Mesendoderm (in vitro differentiated cells): ENCODE results near the gene METRNL.

Experiments
- DNase-seq: peaks from one replicate; pipeline ENCODE4 v3.0.0; 2013
- H2AK5ac ChIP-seq: 2 replicates; pipeline ENCODE4 v1.6.1; 2013; ENCODE audit warnings: low read length, inconsistent platforms
- H2BK120ac ChIP-seq: 2 replicates; pipeline ENCODE4 v1.6.1; 2013; ENCODE audit warnings: low read depth, mild to moderate bottlenecking, low read length, moderate library complexity, mixed read lengths
- H2BK15ac ChIP-seq: replicated peaks from 2 replicates; pipeline ENCODE4 v1.6.1; 2013; ENCODE audit warnings: low read depth, mild to moderate bottlenecking, moderate library complexity
- H2BK5ac ChIP-seq: 2 replicates; pipeline ENCODE4 v1.6.1; 2013; ENCODE audit warnings: low read length, inconsistent platforms
- H3K18ac ChIP-seq: 2 replicates; pipeline ENCODE4 v1.6.1; 2013; ENCODE audit warnings: mild to moderate bottlenecking, low read length, mixed read lengths
- H3K23ac ChIP-seq: one replicate; pipeline ENCODE4 v1.6.1; 2013; ENCODE audit warnings: low read length
- H3K27ac ChIP-seq: 2 replicates; pipeline ENCODE4 v1.5.1; 2013; ENCODE audit warnings: low read depth, mild to moderate bottlenecking, inconsistent platforms, low read length, moderate library complexity
- H3K27me3 ChIP-seq: 2 replicates; pipeline ENCODE4 v1.6.1; 2013; ENCODE audit warnings: low read length, control low read depth, mild to moderate bottlenecking, inconsistent platforms; ENCODE audit not compliant: insufficient read depth, poor library complexity
- H3K36me3 ChIP-seq: 2 replicates; pipeline ENCODE4 v1.6.1; 2013; ENCODE audit warnings: low read length, inconsistent platforms; ENCODE audit not compliant: control insufficient read depth, insufficient read depth
- H3K4ac ChIP-seq: one replicate; pipeline ENCODE4 v1.6.1; 2013; ENCODE audit warnings: low read depth, mild to moderate bottlenecking, low read length, moderate library complexity
- H3K4me1 ChIP-seq: 2 replicates; pipeline ENCODE4 v1.6.1; 2013; ENCODE audit warnings: low read depth, low read length, inconsistent platforms; ENCODE audit not compliant: control insufficient read depth
- H3K4me2 ChIP-seq: 2 replicates; pipeline ENCODE4 v1.6.1; 2013; ENCODE audit warnings: low read length
- H3K4me3 ChIP-seq: 2 replicates; pipeline ENCODE4 v1.5.1; 2013; ENCODE audit warnings: mild to moderate bottlenecking, low read length
- H3K56ac ChIP-seq: one replicate; pipeline ENCODE4 v1.6.1; 2013; ENCODE audit warnings: low read length
- H3K79me1 ChIP-seq: 2 replicates; pipeline ENCODE4 v1.6.1; 2013; ENCODE audit warnings: low read length, inconsistent platforms
- H3K79me2 ChIP-seq: 2 replicates; pipeline ENCODE4 v1.6.1; 2013; ENCODE audit warnings: mild to moderate bottlenecking, low read length; ENCODE audit not compliant: control insufficient read depth, insufficient read depth
- H3K9ac ChIP-seq: 2 replicates; pipeline ENCODE4 v1.6.1; 2013; ENCODE audit warnings: low read length, inconsistent platforms
- H4K5ac ChIP-seq: one replicate; pipeline ENCODE4 v1.6.1; 2013; ENCODE audit warnings: low read length
- H4K8ac ChIP-seq: one replicate; pipeline ENCODE4 v1.6.1; 2013; ENCODE audit warnings: low read depth, mild to moderate bottlenecking, control low read depth, low read length, moderate library complexity
- WGBS: extraction: QIAGEN DNeasy Blood & Tissue Kit; methylation state at CpG from one replicate; pipeline ENCODE4 v1.1.7; 2013; ENCODE audit warnings: low lambda C conversion rate, missing lambda C conversion rate; ENCODE audit not compliant: insufficient coverage; ENCODE audit errors: extremely low coverage; 5-methylcytosine and 5-hydroxymethylcytosine counted together

Gene METRNL

DNA sequence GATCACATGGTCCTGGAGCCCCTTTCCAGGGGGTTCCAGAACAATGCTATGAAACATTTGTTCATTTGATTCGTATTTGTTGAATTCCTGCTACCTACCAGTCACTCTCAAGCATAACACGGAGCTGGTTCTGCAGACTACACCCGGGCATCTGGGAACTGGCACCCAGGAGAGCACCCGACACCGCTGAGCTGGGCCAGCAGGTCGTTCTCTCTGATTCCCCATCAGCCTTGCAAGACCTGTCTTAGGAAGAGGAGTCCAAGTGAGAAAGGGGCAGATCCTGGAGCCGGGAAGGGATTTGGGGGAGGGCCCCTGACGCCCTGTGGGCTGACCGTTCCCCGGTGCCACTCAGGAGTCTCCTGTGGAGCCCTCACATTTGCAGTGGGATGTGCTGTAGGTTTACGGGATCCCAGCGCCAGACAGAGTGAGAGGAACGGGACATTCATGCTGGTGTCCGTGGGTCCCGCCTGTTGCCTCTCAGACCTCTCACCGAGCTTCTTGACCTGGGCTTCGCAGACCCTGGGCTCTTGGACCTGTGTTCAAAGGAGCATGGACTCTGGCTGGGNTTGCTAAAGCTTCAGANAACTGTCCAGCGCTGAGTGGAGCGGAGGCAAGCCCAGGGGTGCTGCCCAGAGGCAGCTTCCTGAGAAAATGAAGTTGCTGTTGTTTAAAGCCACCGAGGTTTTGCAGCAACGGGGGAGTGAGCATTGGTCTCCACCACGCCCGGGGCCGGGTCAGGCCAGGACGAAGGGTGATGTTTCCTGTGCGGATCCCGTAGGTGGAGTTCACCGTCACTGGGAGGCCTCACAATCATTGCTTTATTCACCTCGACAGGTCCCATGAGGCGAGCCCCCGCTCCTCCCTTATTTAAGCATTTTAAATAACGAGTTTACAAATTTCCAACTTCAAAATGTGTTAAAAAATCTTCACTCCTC is 49.2 kb downstream of the METRNL start:
- Histone ChIP-seq H3K4me3 (no peak overlapping the region), H3K79me1 (no peaks in the 10 kb centered on the region), H3K23ac (no peak overlapping the region), H2BK120ac (no peak overlapping the region), H3K4me1 (no peaks in the 10 kb centered on the region), H4K5ac (no peak overlapping the region), H4K8ac (no peak overlapping the region), H3K4ac (no peak overlapping the region), H2AK5ac (no peak overlapping the region), H3K27ac (no peak overlapping the region), H3K56ac (no peak overlapping the region), H3K79me2 (no peaks in the 10 kb centered on the region), H2BK5ac (no peak overlapping the region), H3K27me3 (no peaks in the 10 kb centered on the region), H3K4me2 (no peak overlapping the region), H3K36me3 (no peaks in the 10 kb centered on the region), H3K18ac (no peak overlapping the region), H3K9ac (no peak overlapping the region), H2BK15ac (no peak overlapping the region)
- no CpG with 5 or more reads among the region's 32 CpGs for WGBS
- no peak for DNase-seq

DNA sequence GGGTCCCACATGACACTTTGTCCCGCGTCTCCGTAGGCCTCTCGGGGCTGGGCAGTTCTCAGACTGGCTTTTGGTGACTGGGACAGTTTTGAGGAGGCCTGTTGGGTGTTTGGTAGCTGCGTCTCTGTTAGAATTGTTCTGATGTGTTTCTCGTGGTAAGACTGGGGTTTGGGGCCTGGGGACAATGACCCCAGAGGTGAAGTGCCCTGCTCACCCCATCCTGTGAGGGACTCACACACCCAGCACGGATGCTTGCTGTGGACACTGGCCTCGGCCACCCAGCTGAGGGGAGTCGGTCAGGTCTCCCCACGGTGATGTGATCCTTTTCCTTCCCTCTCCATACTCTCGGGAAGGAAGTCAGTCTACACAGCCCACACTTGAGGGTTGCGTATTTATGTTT is 50.3 kb downstream of the METRNL start:
- no peaks in the 10 kb centered on the region for H3K27me3 ChIP-seq
- H2BK5ac ChIP-seq: no peak overlapping the region
- no peak overlapping the region for H3K18ac ChIP-seq
- no peaks in the 10 kb centered on the region for H3K4me1 ChIP-seq
- no peak for DNase-seq
- H2AK5ac ChIP-seq: no peak overlapping the region
- H3K4me2 ChIP-seq: no peak overlapping the region
- no peaks in the 10 kb centered on the region for H3K79me1 ChIP-seq
- H3K23ac ChIP-seq: no peak overlapping the region
- no peak overlapping the region for H2BK120ac ChIP-seq
- H4K5ac ChIP-seq: no peak overlapping the region
- H3K36me3 ChIP-seq: no peaks in the 10 kb centered on the region
- H3K4ac ChIP-seq: no peak overlapping the region
- no peaks in the 10 kb centered on the region for H3K79me2 ChIP-seq
- no CpG with 5 or more reads among the region's 12 CpGs for WGBS
- H3K4me3 ChIP-seq: no peak overlapping the region
- no peak overlapping the region for H3K56ac ChIP-seq
- no peak overlapping the region for H4K8ac ChIP-seq
- H3K9ac ChIP-seq: no peak overlapping the region
- no peak overlapping the region for H2BK15ac ChIP-seq
- no peak overlapping the region for H3K27ac ChIP-seq

DNA sequence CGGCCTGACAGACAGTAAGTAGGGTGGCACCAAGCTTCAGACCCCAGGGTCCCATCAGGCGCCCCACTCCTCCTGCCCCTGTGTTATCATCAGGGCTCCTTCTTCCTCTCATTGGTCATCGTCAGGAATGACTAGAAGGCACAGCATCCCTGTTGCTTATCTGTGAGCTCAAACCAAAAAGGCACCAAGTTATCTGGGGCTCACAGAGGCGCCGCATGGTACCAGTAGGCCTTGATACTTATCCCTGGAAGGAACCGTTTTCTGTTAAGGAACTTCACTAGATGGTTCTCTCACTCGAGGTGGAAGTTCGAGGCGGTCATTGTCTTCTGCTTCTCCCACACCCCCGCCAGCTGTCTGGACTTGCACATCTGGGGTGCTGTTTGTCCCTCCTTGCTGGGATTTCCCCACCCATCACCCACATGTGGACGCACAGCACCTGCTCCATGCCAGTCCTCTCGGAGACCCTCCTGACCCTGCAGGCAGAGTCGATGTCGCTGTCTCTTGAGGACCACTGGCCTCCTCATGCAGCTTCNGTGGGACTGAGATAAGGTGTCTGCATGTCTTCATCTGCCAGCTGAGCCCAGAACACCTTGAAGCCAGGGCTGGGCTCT is 52.1 kb downstream of the METRNL start:
- no peak overlapping the region for H2BK5ac ChIP-seq
- H3K4me3 ChIP-seq: no peak overlapping the region
- H2AK5ac ChIP-seq: no peak overlapping the region
- H3K23ac ChIP-seq: no peak overlapping the region
- no peak overlapping the region for H3K27ac ChIP-seq
- DNase-seq: no peak
- no peak overlapping the region for H2BK120ac ChIP-seq
- no peaks in the 10 kb centered on the region for H3K4me1 ChIP-seq
- no peaks in the 10 kb centered on the region for H3K27me3 ChIP-seq
- H3K18ac ChIP-seq: no peak overlapping the region
- WGBS: no CpG with 5 or more reads among the region's 14 CpGs
- no peaks in the 10 kb centered on the region for H3K79me1 ChIP-seq
- H3K36me3 ChIP-seq: no peaks in the 10 kb centered on the region
- no peak overlapping the region for H4K8ac ChIP-seq
- no peak overlapping the region for H3K56ac ChIP-seq
- no peak overlapping the region for H4K5ac ChIP-seq
- no peak overlapping the region for H2BK15ac ChIP-seq
- H3K4ac ChIP-seq: no peak overlapping the region
- H3K9ac ChIP-seq: no peak overlapping the region
- no peak overlapping the region for H3K4me2 ChIP-seq
- no peaks in the 10 kb centered on the region for H3K79me2 ChIP-seq

DNA sequence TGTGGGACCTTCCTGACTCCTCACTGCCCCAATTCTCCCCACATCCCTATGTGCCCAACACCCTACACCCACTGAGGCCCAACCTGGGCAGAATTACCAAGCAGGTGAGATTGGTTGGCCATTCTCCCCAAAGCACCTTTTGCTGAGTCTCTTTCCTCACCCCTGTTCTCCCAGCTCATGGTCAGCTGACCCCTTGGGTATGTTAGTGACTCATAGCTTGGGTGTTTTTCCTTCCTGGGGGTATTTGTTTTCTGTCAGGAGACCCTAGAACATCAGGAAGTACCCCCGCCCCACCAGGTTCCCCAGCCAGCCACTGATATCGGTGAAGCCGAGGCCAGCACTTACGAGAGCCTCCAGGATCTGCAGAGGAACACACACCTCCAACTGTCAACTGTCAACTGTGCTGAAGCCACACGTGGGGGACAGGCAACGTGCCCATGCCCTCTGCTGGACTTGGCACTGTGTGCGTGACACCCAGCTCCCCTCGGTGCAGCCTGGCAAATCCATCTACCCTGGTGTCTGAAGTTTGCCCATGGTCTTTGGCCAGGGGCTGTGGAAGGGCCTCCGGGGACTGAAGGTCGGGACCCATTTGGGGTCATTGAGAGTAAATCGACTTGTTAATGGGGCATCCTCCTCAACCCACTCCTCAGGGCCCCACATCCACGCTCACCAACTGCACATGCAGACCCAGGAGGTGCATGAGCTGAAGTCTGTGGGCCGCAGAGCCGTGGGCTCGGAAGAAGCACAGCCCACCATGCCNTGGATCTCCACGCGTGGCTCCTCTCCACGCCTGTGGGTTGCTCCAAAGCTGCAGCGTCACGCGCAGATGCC is 53.1 kb downstream of the METRNL start:
- no peak overlapping the region for H2BK5ac ChIP-seq
- H3K36me3 ChIP-seq: no peaks in the 10 kb centered on the region
- H4K5ac ChIP-seq: no peak overlapping the region
- no peak overlapping the region for H3K4ac ChIP-seq
- H3K79me2 ChIP-seq: no peaks in the 10 kb centered on the region
- DNase-seq: no peak
- no peak overlapping the region for H4K8ac ChIP-seq
- no peak overlapping the region for H2AK5ac ChIP-seq
- no peak overlapping the region for H3K9ac ChIP-seq
- H3K27me3 ChIP-seq: no peaks in the 10 kb centered on the region
- no peak overlapping the region for H2BK120ac ChIP-seq
- no CpG with 5 or more reads among the region's 21 CpGs for WGBS
- no peak overlapping the region for H3K4me3 ChIP-seq
- H3K23ac ChIP-seq: no peak overlapping the region
- H3K27ac ChIP-seq: no peak overlapping the region
- H3K4me1 ChIP-seq: no peaks in the 10 kb centered on the region
- H2BK15ac ChIP-seq: no peak overlapping the region
- no peaks in the 10 kb centered on the region for H3K79me1 ChIP-seq
- no peak overlapping the region for H3K56ac ChIP-seq
- H3K18ac ChIP-seq: no peak overlapping the region
- no peak overlapping the region for H3K4me2 ChIP-seq

DNA sequence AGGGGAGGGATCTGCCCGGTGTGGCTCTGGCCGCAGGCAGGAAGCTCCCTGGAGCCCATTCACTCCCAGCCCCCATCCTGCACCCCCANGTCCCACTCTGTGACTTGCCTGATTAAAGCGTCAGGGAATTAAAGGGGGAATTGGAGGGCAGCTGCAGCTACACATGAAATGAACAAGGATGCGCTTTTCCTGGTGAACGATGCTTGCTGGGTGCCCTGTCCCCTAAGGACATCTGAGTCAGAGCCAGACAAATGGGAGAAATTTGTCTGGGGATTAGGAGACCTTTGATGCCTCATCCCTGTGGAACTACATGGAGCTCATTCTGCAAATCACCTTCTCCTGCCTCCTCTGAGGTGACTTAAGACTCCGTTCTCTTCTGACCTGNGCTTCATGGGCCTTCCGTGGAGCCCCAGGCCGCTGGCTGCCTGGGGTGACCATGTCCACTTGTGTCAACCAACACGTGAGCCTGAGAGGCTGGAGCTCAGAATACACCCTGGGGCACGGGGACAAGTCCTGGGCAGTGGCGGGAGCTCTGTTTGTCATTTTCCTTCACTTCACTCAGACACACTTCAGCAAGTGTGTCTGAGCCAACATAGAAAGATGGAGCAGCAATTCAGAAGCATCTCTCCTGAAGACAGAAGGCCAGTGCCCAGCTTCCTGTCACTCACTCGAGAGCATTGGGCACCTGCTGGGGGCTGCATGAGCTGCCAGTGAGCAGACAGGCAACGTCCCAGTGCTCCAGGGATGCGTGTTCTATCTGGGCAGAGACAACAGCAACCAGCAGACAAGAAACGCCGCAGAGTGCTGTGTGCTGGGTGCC is 54.1 kb downstream of the METRNL start:
- no CpG with 5 or more reads among the region's 16 CpGs for WGBS
- no peaks in the 10 kb centered on the region for H3K79me1 ChIP-seq

More for the DNA sequence above, 54.1 kb downstream of the METRNL start:
- Histone ChIP-seq H2AK5ac (no peak overlapping the region), H3K18ac (no peak overlapping the region), H2BK120ac (no peak overlapping the region), H4K8ac (no peak overlapping the region), H2BK15ac (no peak overlapping the region), H3K9ac (no peak overlapping the region), H3K4me2 (no peak overlapping the region), H3K27ac (no peak overlapping the region), H3K79me2 (no peaks in the 10 kb centered on the region), H3K4me1 (no peaks in the 10 kb centered on the region), H2BK5ac (no peak overlapping the region), H3K23ac (no peak overlapping the region), H3K36me3 (no peaks in the 10 kb centered on the region), H3K4ac (no peak overlapping the region), H4K5ac (no peak overlapping the region), H3K27me3 (no peaks in the 10 kb centered on the region), H3K4me3 (no peak overlapping the region), H3K56ac (no peak overlapping the region)
- no peak for DNase-seq
